Lower leg skin (tissue), 4 donors: Measurements from ENCODE around the gene IKZF1. TPM values are rescaled to one million over a fixed set of nuclear protein-coding genes. Genes with fewer than 3 reads are reported as not detected.

Experiments used
- DNase-seq, 2 donors: peaks; one replicate each; pipeline ENCODE4 v3.0.0-alpha.2; 2019; ENCODE audit warnings: low spot score in 2 of 2
- H3K4me3 ChIP-seq: fragments of 200-600 bp; sonication (generic); 2 replicates; pipeline ENCODE4 v1.5.1; 2017; ENCODE audit warnings: mild to moderate bottlenecking, low read depth; ENCODE audit not compliant: poor library complexity, severe bottlenecking
- CTCF ChIP-seq, 3 donors: fragments of 450-650 bp; IDR thresholded peaks; one replicate each; pipeline ENCODE4 v1.5.1; 2016; ENCODE audit warnings: antibody characterized with exemption in 3 of 3, mild to moderate bottlenecking in 3 of 3, moderate library complexity in 2 of 3
- POLR2A ChIP-seq, 2 donors: fragments of 450-650 bp; IDR thresholded peaks; one replicate each; pipeline ENCODE4 v1.6.1; 2016 to 2017; ENCODE audit warnings: antibody characterized with exemption in 2 of 2, mild to moderate bottlenecking in 1 of 2, moderate library complexity in 1 of 2
- WGBS, 2 donors: methylation state at CpG; one replicate each; pipeline ENCODE4 v1.1.5; 2018; 5-methylcytosine and 5-hydroxymethylcytosine counted together
- intact Hi-C: fragments of 100-400 bp; cut with DNase I; formaldehyde crosslinking; loops from one replicate; pipeline ENCODE4 v1.15.0; 2023; ENCODE audit warnings: low total_unique reads
- total RNA-seq, 4 donors: library from RNA; depleted of rRNA; stranded (reverse); fragments of >200 nt; gene quantifications; one replicate each; pipeline ENCODE4 v1.1.0, GENCODE V29; 2016

Gene IKZF1
- total RNA-seq, 4 donors from 2014 or later, result 5.3 to 10.8 (median 7.6) TPM

- DNase-seq, result no peak
- WGBS, 2 donors, result 52 to 65% methylated on average over 5 of the region's 5 CpGs
- H3K4me3 ChIP-seq, result no peak overlapping the region
- intact Hi-C loops, result no loop called here
- TF ChIP-seq POLR2A (IDR thresholded peaks at IDR 0.05) (no peak), CTCF (IDR thresholded peaks at IDR 0.05) (no peak)
Measured at GRCh38 chr7:50406935-50407334, 102.4 kb downstream of the IKZF1 start.

DNA sequence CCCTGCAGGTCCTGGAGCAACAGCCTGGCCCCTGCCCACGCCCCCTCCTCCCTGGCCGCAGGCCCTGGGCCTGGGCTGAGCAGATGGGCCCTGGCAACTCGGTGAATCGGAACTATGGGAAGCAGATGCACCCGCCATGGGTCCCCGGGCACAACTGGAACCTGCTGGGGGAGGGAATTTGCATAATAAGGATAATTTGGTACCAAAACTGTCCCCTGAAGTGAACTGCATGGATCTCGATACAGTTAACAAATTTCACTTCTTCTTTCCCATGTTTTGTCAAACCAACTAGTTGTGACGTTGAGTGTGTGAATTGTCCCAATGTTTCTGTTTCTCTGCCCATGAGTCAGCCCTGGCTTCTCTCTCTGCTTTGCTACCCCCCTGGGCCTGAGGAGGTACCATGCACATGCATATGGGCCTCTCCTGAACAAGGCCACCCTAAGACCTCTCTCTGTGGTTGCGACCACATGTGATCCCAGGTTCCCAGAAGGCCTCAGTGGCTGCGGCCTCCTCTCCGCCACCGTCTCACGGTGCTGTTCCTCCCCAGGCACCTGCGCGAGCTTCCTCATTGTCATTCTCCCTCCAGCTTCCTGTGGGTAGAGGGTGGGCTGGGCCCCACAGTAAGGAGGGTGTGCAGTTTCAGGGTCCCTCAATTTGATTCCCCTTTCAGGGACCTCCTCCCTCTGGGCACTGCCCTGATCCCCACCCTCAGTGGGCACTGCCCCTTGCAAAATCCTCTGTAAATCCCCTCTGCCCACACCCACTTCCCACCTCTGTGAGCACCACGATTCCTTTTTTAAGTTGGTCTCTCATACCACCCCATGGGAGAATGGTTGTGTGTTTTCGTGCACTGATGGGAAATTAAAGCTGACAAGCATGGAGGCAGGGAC is 105.6 kb downstream of the IKZF1 start:
- DNase-seq, result no peak
- WGBS, 2 donors, result 77 to 87% methylated on average over 17 of the region's 17 CpGs
- no peak overlapping the region for H3K4me3 ChIP-seq
- intact Hi-C loops, result loop anchor here (10.0 kb wide), 1 partner anchor 265 kb away; no protein-coding TSS in a partner anchor
- no peak for TF ChIP-seq CTCF (IDR thresholded peaks at IDR 0.05)
- TF ChIP-seq POLR2A (IDR thresholded peaks at IDR 0.05), result no peak

DNA sequence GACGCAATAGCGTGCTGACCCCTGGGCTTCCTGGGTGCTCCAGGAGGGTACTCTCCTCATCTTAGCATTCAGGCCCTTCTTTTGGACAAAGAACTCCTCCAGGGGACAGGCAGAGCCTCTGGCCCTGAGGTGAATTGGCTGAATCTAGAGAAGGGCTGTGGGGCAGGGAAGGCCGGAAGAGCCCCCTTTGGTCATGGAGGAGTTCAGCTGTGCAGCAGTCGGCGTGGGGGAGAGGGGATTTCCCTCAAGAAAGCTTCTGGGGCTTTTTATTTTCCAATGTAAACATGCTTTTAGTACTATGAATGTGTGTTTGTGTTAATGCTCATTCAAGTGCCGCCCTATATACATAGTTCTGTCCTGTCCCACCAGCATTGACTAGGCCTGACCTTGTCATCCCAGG is 106.8 kb downstream of the IKZF1 start:
- H3K4me3 ChIP-seq, result no peak overlapping the region
- intact Hi-C loops, result loop anchor here (10.0 kb wide), 1 partner anchor 267 kb away; no protein-coding TSS in a partner anchor
- no peak for DNase-seq
- 88 to 92% methylated on average over 6 of the region's 6 CpGs for WGBS, 2 donors
- TF ChIP-seq POLR2A (IDR thresholded peaks at IDR 0.05) (no peak), CTCF (IDR thresholded peaks at IDR 0.05) (no peak)

- TF ChIP-seq CTCF (IDR thresholded peaks at IDR 0.05), result no peak
- TF ChIP-seq POLR2A (IDR thresholded peaks at IDR 0.05), result no peak
- no peak overlapping the region for H3K4me3 ChIP-seq
- WGBS, 2 donors, result 50 to 64% methylated on average over 4 of the region's 4 CpGs
- intact Hi-C loops, result loop anchor here (10.0 kb wide), 1 partner anchor 268 kb away; no protein-coding TSS in a partner anchor
- no peak for DNase-seq
Measured at GRCh38 chr7:50412973-50413372, 108.5 kb downstream of the IKZF1 start.

DNA sequence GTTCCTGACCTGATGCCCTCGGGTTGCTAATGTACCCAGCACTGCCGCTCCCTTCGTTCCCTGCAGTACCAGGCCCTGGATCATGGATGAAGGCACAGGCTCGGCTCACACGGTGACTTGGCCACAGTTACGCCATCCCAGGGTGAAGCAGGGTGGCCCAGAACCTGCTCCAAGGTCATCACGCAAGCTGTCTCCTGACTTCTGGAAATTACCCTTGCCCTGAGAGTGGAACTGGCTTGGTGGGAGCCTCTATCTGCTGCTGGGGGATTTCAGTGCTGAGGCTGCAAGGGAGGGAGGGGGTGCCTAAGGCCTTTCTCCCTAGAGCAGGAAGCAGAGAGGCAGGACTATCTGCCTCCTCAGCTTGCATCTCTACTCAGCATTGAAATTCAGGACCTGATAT is 109.0 kb downstream of the IKZF1 start:
- no peak overlapping the region for H3K4me3 ChIP-seq
- DNase-seq, result no peak
- intact Hi-C loops, result loop anchor here (10.0 kb wide), 1 partner anchor 269 kb away; no protein-coding TSS in a partner anchor
- 85 to 96% methylated on average over 5 to 7 of the region's 7 CpGs for WGBS, 2 donors
- TF ChIP-seq CTCF (IDR thresholded peaks at IDR 0.05) (no peak), POLR2A (IDR thresholded peaks at IDR 0.05) (no peak)
